ENCODE results near the gene VLDLR. TPM values are rescaled to one million over a fixed set of nuclear protein-coding genes. Genes with fewer than 3 reads are reported as not detected.

The VLDLR gene
- total RNA-seq, 2 donors from 2014 or later, result 6.6 to 16.9 TPM

GRCh38 chr9:2677915-2678889 lies 56.6 kb downstream of the VLDLR start:
- no peaks in the 10 kb centered on the region for H3K36me3 ChIP-seq
- H3K27me3 ChIP-seq (replicated peaks; ENCODE audit: insufficient read depth), result no peaks in the 10 kb centered on the region
- DNase-seq (ENCODE audit: low spot score) (no peak), ATAC-seq (ENCODE audit: insufficient number of reproducible peaks, low FRiP score, low read depth) (no peak)
- H3K27ac ChIP-seq, result peak overlapping the region in 1 of 2 donors; percentile 21
- H3K9me3 ChIP-seq, result no peaks in the 10 kb centered on the region
- TF ChIP-seq CTCF (IDR thresholded peaks at IDR 0.05), result no peak
- H3K4me1 ChIP-seq (ENCODE audit: control insufficient read depth in 1 of 2, low read depth in 2 of 2), result peaks cover 6 to 13% of the 10 kb centered on the region in 2 donors
- H3K4me3 ChIP-seq, result peak overlapping the region; percentile 50

- no peak overlapping the region for H3K4me3 ChIP-seq
- ATAC-seq (ENCODE audit: insufficient number of reproducible peaks, low FRiP score, low read depth), result no peak
- no peak overlapping the region for H3K27ac ChIP-seq
- H3K36me3 ChIP-seq, result no peaks in the 10 kb centered on the region
- no peak for DNase-seq (ENCODE audit: low spot score)
- H3K4me1 ChIP-seq (ENCODE audit: control insufficient read depth in 1 of 2, low read depth in 2 of 2), result peaks cover 6 to 13% of the 10 kb centered on the region in 2 donors
- H3K9me3 ChIP-seq, result no peaks in the 10 kb centered on the region
- TF ChIP-seq CTCF (IDR thresholded peaks at IDR 0.05), result no peak
- H3K27me3 ChIP-seq (replicated peaks; ENCODE audit: insufficient read depth), result no peaks in the 10 kb centered on the region
Measured at GRCh38 chr9:2679011-2679410, 57.4 kb downstream of the VLDLR start.

GRCh38 chr9:2681981-2682380 lies 60.4 kb downstream of the VLDLR start:
- Histone ChIP-seq H3K27me3 (replicated peaks; ENCODE audit: insufficient read depth) (no peaks in the 10 kb centered on the region), H3K27ac (no peak overlapping the region), H3K4me1 (ENCODE audit: control insufficient read depth in 1 of 2, low read depth in 2 of 2) (peaks cover 6 to 13% of the 10 kb centered on the region in 2 donors), H3K9me3 (no peaks in the 10 kb centered on the region), H3K4me3 (no peak overlapping the region), H3K36me3 (no peaks in the 10 kb centered on the region)
- DNase-seq (ENCODE audit: low spot score) (no peak), ATAC-seq (ENCODE audit: insufficient number of reproducible peaks, low FRiP score, low read depth) (no peak)
- no peak for TF ChIP-seq CTCF (IDR thresholded peaks at IDR 0.05)

GRCh38 chr9:2686911-2687310 lies 65.3 kb downstream of the VLDLR start:
- no peak for DNase-seq (ENCODE audit: low spot score)
- ATAC-seq (ENCODE audit: insufficient number of reproducible peaks, low FRiP score, low read depth), result no peak
- H3K27ac ChIP-seq, result no peak overlapping the region
- no peak overlapping the region for H3K4me3 ChIP-seq
- H3K4me1 ChIP-seq (ENCODE audit: control insufficient read depth in 1 of 2, low read depth in 2 of 2), result no peaks in the 10 kb centered on the region
- no peaks in the 10 kb centered on the region for H3K36me3 ChIP-seq
- H3K27me3 ChIP-seq (replicated peaks; ENCODE audit: insufficient read depth), result no peaks in the 10 kb centered on the region
- TF ChIP-seq CTCF (IDR thresholded peaks at IDR 0.05), result no peak
- no peaks in the 10 kb centered on the region for H3K9me3 ChIP-seq

- ATAC-seq (ENCODE audit: insufficient number of reproducible peaks, low FRiP score, low read depth) (no peak), DNase-seq (ENCODE audit: low spot score) (no peak)
- Histone ChIP-seq H3K36me3 (no peaks in the 10 kb centered on the region), H3K27ac (no peak overlapping the region), H3K4me3 (no peak overlapping the region), H3K4me1 (ENCODE audit: control insufficient read depth in 1 of 2, low read depth in 2 of 2) (no peaks in the 10 kb centered on the region), H3K27me3 (replicated peaks; ENCODE audit: insufficient read depth) (no peaks in the 10 kb centered on the region), H3K9me3 (no peaks in the 10 kb centered on the region)
- no peak for TF ChIP-seq CTCF (IDR thresholded peaks at IDR 0.05)
Measured at GRCh38 chr9:2688636-2689035, 67.0 kb downstream of the VLDLR start.
